OCI-LY1 (cell line): ENCODE data around the gene PTPN23.

Experiments
- H2AFZ ChIP-seq: fragments of 200-600 bp; sonication (generic), shearing (Covaris generic); 2 replicates; pipeline ENCODE4 v1.6.0; 2014; ENCODE audit warnings: antibody characterized with exemption, mild to moderate bottlenecking, low read length
- H3F3A ChIP-seq: fragments of 200-600 bp; sonication (generic), shearing (Covaris generic); 2 replicates; pipeline ENCODE4 v1.6.0; 2014; ENCODE audit warnings: mild to moderate bottlenecking, antibody characterized with exemption, low read length, moderate library complexity; ENCODE audit not compliant: insufficient read depth
- H3K27ac ChIP-seq: fragments of 200-600 bp; sonication (generic); 2 replicates; pipeline ENCODE4 v1.5.1; 2014; ENCODE audit warnings: low read length, mixed run types, mild to moderate bottlenecking, low read depth; ENCODE audit not compliant: poor library complexity, severe bottlenecking
- H3K27me3 ChIP-seq: fragments of 200-600 bp; sonication (generic); 2 replicates; pipeline ENCODE4 v1.6.0; 2014; ENCODE audit warnings: antibody characterized with exemption, mild to moderate bottlenecking, low read length, moderate library complexity; ENCODE audit not compliant: insufficient read depth
- H3K36me3 ChIP-seq: fragments of 200-600 bp; sonication (generic); 2 replicates; pipeline ENCODE4 v1.6.1; 2014; ENCODE audit warnings: mild to moderate bottlenecking, antibody characterized with exemption, low read length, moderate library complexity, mixed read lengths; ENCODE audit not compliant: insufficient read depth
- H3K4me1 ChIP-seq: fragments of 200-600 bp; sonication (generic); 2 replicates; pipeline ENCODE4 v1.5.1; 2014; ENCODE audit warnings: mild to moderate bottlenecking, low read length, moderate library complexity; ENCODE audit not compliant: insufficient read depth, severe bottlenecking
- H3K4me2 ChIP-seq: fragments of 200-600 bp; sonication (generic), shearing (Covaris generic); 2 replicates; pipeline ENCODE4 v1.6.1; 2014; ENCODE audit warnings: low read length
- H3K4me3 ChIP-seq: fragments of 200-600 bp; sonication (generic); 2 replicates; pipeline ENCODE4 v1.5.1; 2014; ENCODE audit warnings: low read length, low read depth, mild to moderate bottlenecking, mixed read lengths; ENCODE audit not compliant: poor library complexity, severe bottlenecking
- H3K79me2 ChIP-seq: fragments of 200-600 bp; shearing (Covaris generic); 2 replicates; pipeline ENCODE4 v1.6.1; 2016; ENCODE audit warnings: mixed run types, low read length, mixed read lengths; ENCODE audit not compliant: insufficient read depth
- H3K9ac ChIP-seq: fragments of 200-600 bp; sonication (generic), shearing (Covaris generic); 2 replicates; pipeline ENCODE4 v1.6.1; 2014; ENCODE audit warnings: mild to moderate bottlenecking, low read length, mixed read lengths
- H3K9me2 ChIP-seq: fragments of 200-600 bp; sonication (generic), shearing (Covaris generic); 2 replicates; pipeline ENCODE4 v1.6.1; 2014; ENCODE audit warnings: low read depth, mild to moderate bottlenecking, low read length, mixed read lengths
- H3K9me3 ChIP-seq: fragments of 200-600 bp; shearing (Covaris generic); 2 replicates; pipeline ENCODE4 v1.6.1; 2014; ENCODE audit warnings: low read length, mixed read lengths
- H4K20me1 ChIP-seq: fragments of 200-600 bp; sonication (generic), shearing (Covaris generic); 2 replicates; pipeline ENCODE4 v1.6.0; 2016; ENCODE audit warnings: mild to moderate bottlenecking, low read length; ENCODE audit not compliant: insufficient read depth
- EZH2 ChIP-seq: fragments of 200-600 bp; sonication (generic), shearing (Covaris generic); IDR thresholded peaks from 2 replicates; pipeline ENCODE4 v1.8.0; 2017; ENCODE audit warnings: borderline replicate concordance, mixed run types, mild to moderate bottlenecking, antibody characterized with exemption, low read length, moderate library complexity, mixed read lengths
- TF ChIP-seq, protein P1 (sequence below): fragments of 200-600 bp; sonication (generic), shearing (Covaris generic); IDR thresholded peaks from 2 replicates; pipeline ENCODE4 v1.5.1; 2017; ENCODE audit warnings: mild to moderate bottlenecking, antibody characterized with exemption, low read length, moderate library complexity, mixed read lengths

The PTPN23 gene

DNA sequence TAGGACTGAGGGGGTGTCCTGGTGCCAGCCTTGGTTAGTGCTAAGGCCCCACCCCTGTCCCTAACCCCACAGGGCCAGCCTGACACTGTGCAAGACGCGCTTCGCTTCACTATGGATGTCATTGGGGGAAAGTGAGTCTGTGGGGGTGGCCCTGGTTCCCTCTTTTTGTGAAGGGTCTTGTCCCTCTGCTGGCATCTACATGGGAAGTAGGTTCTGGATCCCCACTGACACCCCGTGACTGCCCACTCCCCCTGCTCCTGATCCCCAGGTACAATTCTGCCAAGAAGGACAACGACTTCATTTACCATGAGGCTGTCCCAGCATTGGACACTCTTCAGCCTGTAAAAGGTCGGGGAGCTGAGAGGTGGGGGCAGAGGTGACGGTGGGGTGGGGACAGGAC, 26.4 kb downstream of the PTPN23 start:
- no peaks in the 10 kb centered on the region for H3K4me1 ChIP-seq
- no peaks in the 10 kb centered on the region for H3K9me2 ChIP-seq
- no peaks in the 10 kb centered on the region for H3F3A ChIP-seq
- H3K79me2 ChIP-seq: no peaks in the 10 kb centered on the region
- H3K27ac ChIP-seq: no peak overlapping the region
- H3K9me3 ChIP-seq: no peaks in the 10 kb centered on the region
- H4K20me1 ChIP-seq: no peaks in the 10 kb centered on the region
- H3K4me2 ChIP-seq: no peak overlapping the region
- H3K36me3 ChIP-seq: peaks cover 59% of the 10 kb centered on the region
- H3K27me3 ChIP-seq: no peaks in the 10 kb centered on the region
- no peak overlapping the region for H3K9ac ChIP-seq
- no peak overlapping the region for H3K4me3 ChIP-seq
- no peak for TF ChIP-seq EZH2
- TF ChIP-seq, protein P1, sequence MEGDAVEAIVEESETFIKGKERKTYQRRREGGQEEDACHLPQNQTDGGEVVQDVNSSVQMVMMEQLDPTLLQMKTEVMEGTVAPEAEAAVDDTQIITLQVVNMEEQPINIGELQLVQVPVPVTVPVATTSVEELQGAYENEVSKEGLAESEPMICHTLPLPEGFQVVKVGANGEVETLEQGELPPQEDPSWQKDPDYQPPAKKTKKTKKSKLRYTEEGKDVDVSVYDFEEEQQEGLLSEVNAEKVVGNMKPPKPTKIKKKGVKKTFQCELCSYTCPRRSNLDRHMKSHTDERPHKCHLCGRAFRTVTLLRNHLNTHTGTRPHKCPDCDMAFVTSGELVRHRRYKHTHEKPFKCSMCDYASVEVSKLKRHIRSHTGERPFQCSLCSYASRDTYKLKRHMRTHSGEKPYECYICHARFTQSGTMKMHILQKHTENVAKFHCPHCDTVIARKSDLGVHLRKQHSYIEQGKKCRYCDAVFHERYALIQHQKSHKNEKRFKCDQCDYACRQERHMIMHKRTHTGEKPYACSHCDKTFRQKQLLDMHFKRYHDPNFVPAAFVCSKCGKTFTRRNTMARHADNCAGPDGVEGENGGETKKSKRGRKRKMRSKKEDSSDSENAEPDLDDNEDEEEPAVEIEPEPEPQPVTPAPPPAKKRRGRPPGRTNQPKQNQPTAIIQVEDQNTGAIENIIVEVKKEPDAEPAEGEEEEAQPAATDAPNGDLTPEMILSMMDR: no peak
- H2AFZ ChIP-seq: no peak overlapping the region

DNA sequence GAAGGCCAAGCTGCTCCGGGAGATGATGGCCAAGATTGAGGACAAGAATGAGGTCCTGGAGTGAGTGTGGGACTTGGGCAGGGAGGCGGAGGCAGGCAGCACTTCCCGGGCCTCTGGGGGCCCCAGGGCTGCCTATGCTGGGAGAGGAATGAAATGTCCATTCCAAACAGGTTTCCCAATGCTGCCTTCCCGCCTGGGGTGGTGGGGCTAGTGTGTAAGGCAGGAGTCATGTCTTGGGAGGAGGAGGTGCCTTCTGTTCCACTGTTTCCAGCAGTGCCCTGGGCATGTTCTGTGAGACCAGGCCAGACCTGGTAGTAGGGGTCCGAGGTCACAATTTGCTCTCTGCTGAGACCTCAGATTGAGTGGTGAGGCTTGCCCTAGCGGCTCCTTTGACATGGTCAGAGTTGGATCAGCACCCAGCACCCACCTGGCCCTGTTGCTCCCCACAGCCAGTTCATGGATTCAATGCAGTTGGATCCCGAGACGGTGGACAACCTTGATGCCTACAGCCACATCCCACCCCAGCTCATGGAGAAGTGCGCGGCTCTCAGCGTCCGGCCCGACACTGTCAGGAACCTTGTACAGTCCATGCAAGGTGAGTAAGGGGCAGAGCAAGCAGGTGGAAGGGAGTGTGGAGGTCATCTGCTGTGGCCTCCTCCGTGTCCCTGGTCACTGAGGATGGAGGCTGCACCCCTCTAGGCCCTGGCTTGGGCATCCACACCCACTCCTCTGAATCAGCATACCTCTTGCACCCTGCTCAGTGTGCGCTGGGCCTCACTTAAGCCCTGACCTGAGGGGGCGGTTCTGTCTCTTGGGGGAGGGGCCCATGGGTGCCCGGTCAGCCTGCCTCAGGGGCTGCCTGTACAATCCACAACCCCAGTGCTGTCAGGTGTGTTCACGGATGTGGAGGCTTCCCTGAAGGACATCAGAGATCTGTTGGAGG, 27.3 kb downstream of the PTPN23 start:
- Histone ChIP-seq H3K4me3 (no peak overlapping the region), H3K4me2 (no peak overlapping the region), H3K9ac (no peak overlapping the region)

DNA sequence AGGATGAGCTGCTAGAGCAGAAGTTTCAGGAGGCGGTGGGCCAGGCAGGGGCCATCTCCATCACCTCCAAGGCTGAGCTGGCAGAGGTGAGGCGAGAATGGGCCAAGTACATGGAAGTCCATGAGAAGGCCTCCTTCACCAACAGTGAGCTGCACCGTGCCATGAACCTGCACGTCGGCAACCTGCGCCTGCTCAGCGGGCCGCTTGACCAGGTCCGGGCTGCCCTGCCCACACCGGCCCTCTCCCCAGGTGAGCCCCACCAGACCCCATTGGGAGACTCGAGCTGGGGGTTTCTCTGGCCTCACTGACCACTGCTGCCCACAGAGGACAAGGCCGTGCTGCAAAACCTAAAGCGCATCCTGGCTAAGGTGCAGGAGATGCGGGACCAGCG, 28.0 kb downstream of the PTPN23 start:
- H3K27me3 ChIP-seq: no peaks in the 10 kb centered on the region
- no peak overlapping the region for H3K4me3 ChIP-seq
- H3K9me3 ChIP-seq: no peaks in the 10 kb centered on the region
- H4K20me1 ChIP-seq: no peaks in the 10 kb centered on the region
- H3K9me2 ChIP-seq: no peaks in the 10 kb centered on the region
- no peak overlapping the region for H3K9ac ChIP-seq
- no peak overlapping the region for H3K27ac ChIP-seq
- H2AFZ ChIP-seq: no peak overlapping the region
- H3F3A ChIP-seq: no peaks in the 10 kb centered on the region
- H3K4me1 ChIP-seq: no peaks in the 10 kb centered on the region
- no peak overlapping the region for H3K4me2 ChIP-seq
- H3K79me2 ChIP-seq: no peaks in the 10 kb centered on the region
- no peak for TF ChIP-seq EZH2
- TF ChIP-seq, protein P1: no peak
- peaks cover 70% of the 10 kb centered on the region for H3K36me3 ChIP-seq

More for the DNA sequence above, 27.3 kb downstream of the PTPN23 start:
- Histone ChIP-seq H3F3A (no peaks in the 10 kb centered on the region), H3K36me3 (peaks cover 69% of the 10 kb centered on the region), H3K9me3 (no peaks in the 10 kb centered on the region), H3K4me1 (no peaks in the 10 kb centered on the region), H3K27me3 (no peaks in the 10 kb centered on the region), H3K27ac (no peak overlapping the region), H3K79me2 (no peaks in the 10 kb centered on the region), H4K20me1 (no peaks in the 10 kb centered on the region), H3K9me2 (no peaks in the 10 kb centered on the region), H2AFZ (no peak overlapping the region)
- TF ChIP-seq, protein P1: no peak
- TF ChIP-seq EZH2: no peak
